Activated T-helper 1 cell treated with anti-CD3 and anti-CD28 coated beads, Interleukin-12 subunit alpha, Interleukin-12 subunit beta, Interleukin-2, Interleukin-4 antibody, amounts not matched to agents 30 ng/mL and 10 ng/mL and 1 ng/mL, durations not matched to agents 14 hours and 24 hours and 36 hours (primary cell): Measurements from ENCODE around the gene CDC27. TPM values are rescaled to one million over a fixed set of nuclear protein-coding genes. Genes with fewer than 3 reads are reported as not detected.
A peak's percentile ranks its signal among the peaks of the same experiment; 100 is the strongest.
"Not testable (repeated sequence)": the region's sequence is repeated elsewhere in the genome, so short reads cannot be mapped to it uniquely, and the experiment has no call there.

ENCODE experiments used
- DNase-seq: peaks from one replicate; pipeline ENCODE4 v3.0.0; 2021; ENCODE audit warnings: low spot score
- H3K27ac Mint-ChIP-seq: one replicate; pipeline ENCODE4 v1.8.0; 2021; ENCODE audit warnings: mild to moderate bottlenecking, mixed read lengths
- H3K27me3 Mint-ChIP-seq: one replicate; pipeline ENCODE4 v1.8.0; 2022; ENCODE audit warnings: mild to moderate bottlenecking, moderate library complexity, mixed read lengths; ENCODE audit not compliant: insufficient read depth
- H3K36me3 Mint-ChIP-seq: one replicate; pipeline ENCODE4 v1.8.0; 2021; ENCODE audit warnings: low read depth, mixed read lengths
- H3K4me1 Mint-ChIP-seq: one replicate; pipeline ENCODE4 v1.8.0; 2021; ENCODE audit warnings: low read depth, mixed read lengths
- H3K4me3 Mint-ChIP-seq: one replicate; pipeline ENCODE4 v1.8.0; 2021; ENCODE audit warnings: mild to moderate bottlenecking, moderate library complexity, mixed read lengths
- H3K9me3 Mint-ChIP-seq: one replicate; pipeline ENCODE4 v1.8.0; 2021; ENCODE audit warnings: mixed read lengths
- intact Hi-C: fragments of 100-400 bp; cut with micrococcal nuclease; formaldehyde crosslinking; loops from one replicate; pipeline ENCODE4 v1.15.1; 2024
- total RNA-seq: library from RNA; stranded (reverse); gene quantifications from 2 replicates; pipeline ENCODE4 v1.2.3, GENCODE V29; 2022

CDC27 gene
- total RNA-seq, 1 donor from 2014 or later: 89.7 TPM

GRCh38 chr17:47199627-47200324, 10.7 kb upstream of the CDC27 start:
- Mint-ChIP-seq H3K27me3 (peaks cover 7% of the 10 kb centered on the region), H3K27ac (peak overlapping the region; percentile 2), H3K36me3 (no peaks in the 10 kb centered on the region), H3K9me3 (no peaks in the 10 kb centered on the region), H3K4me1 (peaks cover 28% of the 10 kb centered on the region), H3K4me3 (no peak overlapping the region)
- no peak for DNase-seq
- intact Hi-C loops: no loop called here

GRCh38 chr17:47197821-47198220, 8.7 kb upstream of the CDC27 start:
- no peaks in the 10 kb centered on the region for H3K36me3 Mint-ChIP-seq
- no peaks in the 10 kb centered on the region for H3K9me3 Mint-ChIP-seq
- H3K4me1 Mint-ChIP-seq: peaks cover 17% of the 10 kb centered on the region
- DNase-seq: no peak
- no peak overlapping the region for H3K27ac Mint-ChIP-seq
- peaks cover 9% of the 10 kb centered on the region for H3K27me3 Mint-ChIP-seq
- no peak overlapping the region for H3K4me3 Mint-ChIP-seq
- intact Hi-C loops: no loop called here

- Mint-ChIP-seq H3K4me1 (peaks cover 20% of the 10 kb centered on the region), H3K27ac (no peak overlapping the region), H3K36me3 (no peaks in the 10 kb centered on the region), H3K9me3 (no peaks in the 10 kb centered on the region), H3K27me3 (peaks cover 9% of the 10 kb centered on the region), H3K4me3 (no peak overlapping the region)
- intact Hi-C loops: no loop called here
- DNase-seq: no peak
Measured at GRCh38 chr17:47193931-47194511, 4.9 kb upstream of the CDC27 start.

- Mint-ChIP-seq H3K4me3 (no peak overlapping the region), H3K9me3 (no peaks in the 10 kb centered on the region), H3K4me1 (peaks cover 26% of the 10 kb centered on the region), H3K27me3 (peaks cover 5% of the 10 kb centered on the region), H3K27ac (no peak overlapping the region), H3K36me3 (peaks cover 6% of the 10 kb centered on the region)
- intact Hi-C loops: no loop called here
- DNase-seq: no peak
Measured at GRCh38 chr17:47192554-47192953, 3.5 kb upstream of the CDC27 start.

- Mint-ChIP-seq H3K9me3 (no peaks in the 10 kb centered on the region), H3K27me3 (peaks cover 5% of the 10 kb centered on the region), H3K4me1 (peaks cover 37% of the 10 kb centered on the region), H3K36me3 (peaks cover 11% of the 10 kb centered on the region), H3K27ac (no peak overlapping the region), H3K4me3 (no peak overlapping the region)
- intact Hi-C loops: no loop called here
- no peak for DNase-seq
Measured at GRCh38 chr17:47190770-47191169, 1.7 kb upstream of the CDC27 start.

- peaks cover 38% of the 10 kb centered on the region for H3K4me1 Mint-ChIP-seq
- intact Hi-C loops: no loop called here
- no peak overlapping the region for H3K27ac Mint-ChIP-seq
- peaks cover 2% of the 10 kb centered on the region for H3K27me3 Mint-ChIP-seq
- peak overlapping the region; percentile 98 for H3K4me3 Mint-ChIP-seq
- H3K9me3 Mint-ChIP-seq: no peaks in the 10 kb centered on the region
- peaks cover 11% of the 10 kb centered on the region for H3K36me3 Mint-ChIP-seq
- DNase-seq: no peak
Measured at GRCh38 chr17:47190243-47190642, 1.1 kb upstream of the CDC27 start.

- Mint-ChIP-seq H3K4me1 (peaks cover 39% of the 10 kb centered on the region), H3K9me3 (no peaks in the 10 kb centered on the region), H3K4me3 (peak overlapping the region; percentile 98), H3K36me3 (peaks cover 11% of the 10 kb centered on the region), H3K27ac (peak overlapping the region; percentile 97), H3K27me3 (peaks cover 2% of the 10 kb centered on the region)
- intact Hi-C loops: loop anchor here (1.0 to 10.0 kb wide), 2 partner anchors 16 to 265 kb away; partner anchors contain the start of gene GOSR2
- no peak for DNase-seq
Measured at GRCh38 chr17:47189732-47190237, 690 bp upstream of the CDC27 start.

- intact Hi-C loops: loop anchor here (10.0 kb wide), 1 partner anchor 264 kb away; the partner anchor contains the start of gene GOSR2
- DNase-seq: peak; percentile 5
- peak overlapping the region; percentile 98 for H3K4me3 Mint-ChIP-seq
- H3K27me3 Mint-ChIP-seq: no peaks in the 10 kb centered on the region
- H3K9me3 Mint-ChIP-seq: no peaks in the 10 kb centered on the region
- H3K27ac Mint-ChIP-seq: peak overlapping the region; percentile 97
- peaks cover 14% of the 10 kb centered on the region for H3K36me3 Mint-ChIP-seq
- peaks cover 53% of the 10 kb centered on the region for H3K4me1 Mint-ChIP-seq
Measured at GRCh38 chr17:47188271-47188875, 722 bp downstream of the CDC27 start.

GRCh38 chr17:47184681-47185080, 4.4 kb downstream of the CDC27 start:
- intact Hi-C loops: loop anchor here (10.0 kb wide), 1 partner anchor 260 kb away; the partner anchor contains the start of gene GOSR2
- Mint-ChIP-seq H3K27me3 (no peaks in the 10 kb centered on the region), H3K9me3 (no peaks in the 10 kb centered on the region), H3K27ac (no peak overlapping the region), H3K36me3 (peaks cover 24% of the 10 kb centered on the region), H3K4me3 (no peak overlapping the region), H3K4me1 (peaks cover 59% of the 10 kb centered on the region)
- no peak for DNase-seq

GRCh38 chr17:47180988-47181387, 8.1 kb downstream of the CDC27 start:
- not testable (repeated sequence) for H3K9me3 Mint-ChIP-seq, H3K4me3 Mint-ChIP-seq, DNase-seq, H3K27me3 Mint-ChIP-seq, H3K27ac Mint-ChIP-seq
- Mint-ChIP-seq H3K4me1 (peaks cover 51% of the 10 kb centered on the region), H3K36me3 (peaks cover 25% of the 10 kb centered on the region)
- intact Hi-C loops: loop anchor here (10.0 kb wide), 1 partner anchor 256 kb away; the partner anchor contains the start of gene GOSR2

- Mint-ChIP-seq H3K4me3 (no peak overlapping the region), H3K27me3 (no peaks in the 10 kb centered on the region), H3K36me3 (peaks cover 25% of the 10 kb centered on the region), H3K27ac (no peak overlapping the region), H3K4me1 (peaks cover 48% of the 10 kb centered on the region), H3K9me3 (no peaks in the 10 kb centered on the region)
- no peak for DNase-seq
- intact Hi-C loops: loop anchor here (10.0 kb wide), 1 partner anchor 256 kb away; the partner anchor contains the start of gene GOSR2
Measured at GRCh38 chr17:47180337-47180736, 8.8 kb downstream of the CDC27 start.

GRCh38 chr17:47179141-47179540, 10.0 kb downstream of the CDC27 start:
- Mint-ChIP-seq H3K4me1 (peaks cover 41% of the 10 kb centered on the region), H3K27ac (no peak overlapping the region), H3K9me3 (no peaks in the 10 kb centered on the region), H3K36me3 (peaks cover 31% of the 10 kb centered on the region), H3K27me3 (no peaks in the 10 kb centered on the region), H3K4me3 (no peak overlapping the region)
- intact Hi-C loops: no loop called here
- DNase-seq: no peak

- H3K27ac Mint-ChIP-seq: no peak overlapping the region
- H3K4me1 Mint-ChIP-seq: peaks cover 37% of the 10 kb centered on the region
- no peaks in the 10 kb centered on the region for H3K9me3 Mint-ChIP-seq
- no peaks in the 10 kb centered on the region for H3K27me3 Mint-ChIP-seq
- no peak overlapping the region for H3K4me3 Mint-ChIP-seq
- DNase-seq: no peak
- intact Hi-C loops: no loop called here
- H3K36me3 Mint-ChIP-seq: peaks cover 28% of the 10 kb centered on the region
Measured at GRCh38 chr17:47177261-47177660, 11.8 kb downstream of the CDC27 start.
